ENCODE measurements around the gene LRP5.

The LRP5 gene

GRCh38 chr11:68351450-68352275 is 39.3 kb downstream of the LRP5 start:
- Histone ChIP-seq H3K9ac (no peak overlapping the region), H3K4me2 (peak overlapping the region; percentile 67), H3K9me3 (no peaks in the 10 kb centered on the region), H3K27ac (peak overlapping the region; percentile 41; the same call in 1 of the 2 replicates), H4K20me1 (peaks cover 100% of the 10 kb centered on the region), H3K4me1 (peaks cover 90% of the 10 kb centered on the region), H3K36me3 (peaks cover 93% of the 10 kb centered on the region), H3K4me3 (no peak overlapping the region), H3K27me3 (no peaks in the 10 kb centered on the region)
- TF ChIP-seq Cebpa-rat (IDR thresholded peaks at IDR 0.05) = no peak

GRCh38 chr11:68352591-68352990 is 40.2 kb downstream of the LRP5 start:
- H3K36me3 ChIP-seq = peaks cover 94% of the 10 kb centered on the region
- H3K4me1 ChIP-seq = peaks cover 90% of the 10 kb centered on the region
- no peak for TF ChIP-seq Cebpa-rat (IDR thresholded peaks at IDR 0.05)
- no peak overlapping the region for H3K27ac ChIP-seq
- no peaks in the 10 kb centered on the region for H3K9me3 ChIP-seq
- H4K20me1 ChIP-seq = peaks cover 100% of the 10 kb centered on the region
- no peak overlapping the region for H3K9ac ChIP-seq
- peak overlapping the region; percentile 84; the same call in 1 of the 2 replicates for H3K4me2 ChIP-seq
- H3K27me3 ChIP-seq = no peaks in the 10 kb centered on the region
- no peak overlapping the region for H3K4me3 ChIP-seq

GRCh38 chr11:68353118-68353517 is 40.7 kb downstream of the LRP5 start:
- 0 out of 2 replicates have a peak, but pooled peaks cover 3% of the 10 kb centered on the region for H3K9me3 ChIP-seq
- H3K4me2 ChIP-seq = peak overlapping the region; percentile 84
- no peaks in the 10 kb centered on the region for H3K27me3 ChIP-seq
- peaks cover 94% of the 10 kb centered on the region for H3K36me3 ChIP-seq
- H3K4me1 ChIP-seq = peaks cover 86% of the 10 kb centered on the region
- no peak for TF ChIP-seq Cebpa-rat (IDR thresholded peaks at IDR 0.05)
- no peak overlapping the region for H3K4me3 ChIP-seq
- H4K20me1 ChIP-seq = peaks cover 100% of the 10 kb centered on the region
- 0 out of 2 replicates have a peak overlapping the region, but pooled peaks have one; percentile 4 for H3K27ac ChIP-seq
- no peak overlapping the region for H3K9ac ChIP-seq

- 0 out of 2 replicates have a peak overlapping the region, but pooled peaks have one; percentile 4 for H3K27ac ChIP-seq
- H3K4me1 ChIP-seq = peaks cover 86% of the 10 kb centered on the region
- H4K20me1 ChIP-seq = peaks cover 100% of the 10 kb centered on the region
- no peaks in the 10 kb centered on the region for H3K27me3 ChIP-seq
- H3K4me2 ChIP-seq = peak overlapping the region; percentile 84
- peaks cover 9% of the 10 kb centered on the region for H3K9me3 ChIP-seq
- peaks cover 94% of the 10 kb centered on the region for H3K36me3 ChIP-seq
- H3K9ac ChIP-seq = no peak overlapping the region
- no peak overlapping the region for H3K4me3 ChIP-seq
- TF ChIP-seq Cebpa-rat (IDR thresholded peaks at IDR 0.05) = no peak
Observed at GRCh38 chr11:68353669-68354068, 41.3 kb downstream of the LRP5 start.

GRCh38 chr11:68354148-68354872 is 41.9 kb downstream of the LRP5 start:
- Histone ChIP-seq H3K36me3 (peaks cover 94% of the 10 kb centered on the region), H3K4me2 (peak overlapping the region; percentile 84), H3K4me3 (no peak overlapping the region), H4K20me1 (peaks cover 100% of the 10 kb centered on the region), H3K9me3 (peaks cover 15% of the 10 kb centered on the region), H3K27ac (no peak overlapping the region), H3K9ac (no peak overlapping the region), H3K4me1 (peaks cover 85% of the 10 kb centered on the region), H3K27me3 (no peaks in the 10 kb centered on the region)
- no peak for TF ChIP-seq Cebpa-rat (IDR thresholded peaks at IDR 0.05)

- H4K20me1 ChIP-seq = peaks cover 100% of the 10 kb centered on the region
- H3K27me3 ChIP-seq = no peaks in the 10 kb centered on the region
- peaks cover 94% of the 10 kb centered on the region for H3K36me3 ChIP-seq
- H3K27ac ChIP-seq = no peak overlapping the region
- peaks cover 15% of the 10 kb centered on the region for H3K9me3 ChIP-seq
- no peak for TF ChIP-seq Cebpa-rat (IDR thresholded peaks at IDR 0.05)
- H3K9ac ChIP-seq = no peak overlapping the region
- H3K4me2 ChIP-seq = peak overlapping the region; percentile 84
- no peak overlapping the region for H3K4me3 ChIP-seq
- peaks cover 73% of the 10 kb centered on the region for H3K4me1 ChIP-seq
Observed at GRCh38 chr11:68355471-68355870, 43.1 kb downstream of the LRP5 start.

- Histone ChIP-seq H3K9ac (no peak overlapping the region), H4K20me1 (peaks cover 94% of the 10 kb centered on the region), H3K4me3 (no peak overlapping the region), H3K4me2 (no peak overlapping the region), H3K9me3 (peaks cover 15% of the 10 kb centered on the region), H3K4me1 (peaks cover 52% of the 10 kb centered on the region), H3K27me3 (no peaks in the 10 kb centered on the region), H3K27ac (no peak overlapping the region), H3K36me3 (peaks cover 90% of the 10 kb centered on the region)
- no peak for TF ChIP-seq Cebpa-rat (IDR thresholded peaks at IDR 0.05)
Observed at GRCh38 chr11:68357568-68357967, 45.2 kb downstream of the LRP5 start.

GRCh38 chr11:68358416-68358815 is 46.0 kb downstream of the LRP5 start:
- H3K4me2 ChIP-seq = no peak overlapping the region
- H3K9ac ChIP-seq = no peak overlapping the region
- H4K20me1 ChIP-seq = peaks cover 94% of the 10 kb centered on the region
- H3K36me3 ChIP-seq = peaks cover 92% of the 10 kb centered on the region
- no peak overlapping the region for H3K27ac ChIP-seq
- TF ChIP-seq Cebpa-rat (IDR thresholded peaks at IDR 0.05) = no peak
- peaks cover 15% of the 10 kb centered on the region for H3K9me3 ChIP-seq
- H3K4me1 ChIP-seq = peaks cover 44% of the 10 kb centered on the region
- no peak overlapping the region for H3K4me3 ChIP-seq
- no peaks in the 10 kb centered on the region for H3K27me3 ChIP-seq

- Histone ChIP-seq H3K4me1 (peaks cover 16% of the 10 kb centered on the region), H3K4me3 (no peak overlapping the region), H3K27ac (no peak overlapping the region), H3K9me3 (peaks cover 15% of the 10 kb centered on the region), H4K20me1 (peaks cover 86% of the 10 kb centered on the region), H3K9ac (no peak overlapping the region), H3K27me3 (no peaks in the 10 kb centered on the region), H3K4me2 (no peak overlapping the region), H3K36me3 (peaks cover 92% of the 10 kb centered on the region)
- TF ChIP-seq Cebpa-rat (IDR thresholded peaks at IDR 0.05) = no peak
Observed at GRCh38 chr11:68361702-68362101, 49.3 kb downstream of the LRP5 start.
